HG03135 (cell line): ENCODE data around the gene P4HA1.
"Not testable (repeated sequence)": the region's sequence is repeated elsewhere in the genome, so short reads cannot be mapped to it uniquely, and the experiment has no call there.

Experiments
- ATAC-seq: cut with Tn5 transposase; IDR thresholded peaks from one replicate; pipeline ENCODE4 v1.9.1; 2021; ENCODE audit warnings: mild to moderate bottlenecking, moderate library complexity; ENCODE audit not compliant: unreplicated experiment

Gene P4HA1

GRCh38 chr10:73096449-73097304 lies at the start of gene P4HA1:
Gene P4HA1, minus strand, starts transcription at chr10:73096866. Its CDS starts 21,983 bp downstream, at chr10:73074883.
- peak; percentile 84 for ATAC-seq

GRCh38 chr10:73141603-73142002 lies 44.9 kb upstream of the P4HA1 start:
- no peak for ATAC-seq

- ATAC-seq: no peak
Measured at GRCh38 chr10:73139251-73139650, 42.6 kb upstream of the P4HA1 start.

- no peak for ATAC-seq
Measured at GRCh38 chr10:73136627-73137026, 40.0 kb upstream of the P4HA1 start.

GRCh38 chr10:73134727-73135126 lies 38.1 kb upstream of the P4HA1 start:
- no peak for ATAC-seq

GRCh38 chr10:73131913-73132686 lies 35.4 kb upstream of the P4HA1 start:
- ATAC-seq: no peak

- ATAC-seq: no peak
Measured at GRCh38 chr10:73131301-73131700, 34.6 kb upstream of the P4HA1 start.

GRCh38 chr10:73126343-73126742 lies 29.7 kb upstream of the P4HA1 start:
- no peak for ATAC-seq

GRCh38 chr10:73119952-73120351 lies 23.3 kb upstream of the P4HA1 start:
- ATAC-seq: no peak

GRCh38 chr10:73119457-73119856 lies 22.8 kb upstream of the P4HA1 start:
- no peak for ATAC-seq

- peak; percentile 85 for ATAC-seq
Measured at GRCh38 chr10:73117976-73118743, 21.5 kb upstream of the P4HA1 start.

- ATAC-seq: no peak
Measured at GRCh38 chr10:73116017-73116416, 19.4 kb upstream of the P4HA1 start.

GRCh38 chr10:73113551-73113950 lies 16.9 kb upstream of the P4HA1 start:
- ATAC-seq: no peak

- not testable (repeated sequence) for ATAC-seq
Measured at GRCh38 chr10:73112032-73112431, 15.4 kb upstream of the P4HA1 start.

- peak; percentile 68 for ATAC-seq
Measured at GRCh38 chr10:73110345-73110849, 13.7 kb upstream of the P4HA1 start, which contains the start of gene NUDT13. Gene NUDT13, plus strand, starts transcription at chr10:73110455. Its CDS starts 3,911 bp downstream, at chr10:73114366.

GRCh38 chr10:73109248-73109652 lies 12.6 kb upstream of the P4HA1 start:
- not testable (repeated sequence) for ATAC-seq

- no peak for ATAC-seq
Measured at GRCh38 chr10:73106301-73106700, 9.6 kb upstream of the P4HA1 start.

- ATAC-seq: no peak
Measured at GRCh38 chr10:73099141-73099540, 2.5 kb upstream of the P4HA1 start.

GRCh38 chr10:73097305-73097670 lies 622 bp upstream of the P4HA1 start:
- no peak for ATAC-seq

- peak; percentile 31 for ATAC-seq
Measured at GRCh38 chr10:73096041-73096448, 621 bp downstream of the P4HA1 start.

GRCh38 chr10:73095481-73096021 lies 1.1 kb downstream of the P4HA1 start:
- no peak for ATAC-seq
